HS-5 (cell line): ENCODE data around the gene MT1B.

Source experiments
- DNase-seq: peaks from one replicate; pipeline ENCODE4 v3.0.0-alpha.2; 2012; ENCODE audit warnings: low read depth

Gene MT1B

GRCh38 chr16:56651586-56651985 is at the start of gene MT1B:
Gene MT1B (plus strand): TSS chr16:56651886. CDS start chr16:56651954, 68 bp downstream.
- DNase-seq, result no peak

- DNase-seq, result no peak
These were observed 48.1 kb upstream of the MT1B start for GRCh38 chr16:56603589-56603988.

- DNase-seq, result no peak
These were observed 46.7 kb upstream of the MT1B start for GRCh38 chr16:56604966-56605365.

DNA sequence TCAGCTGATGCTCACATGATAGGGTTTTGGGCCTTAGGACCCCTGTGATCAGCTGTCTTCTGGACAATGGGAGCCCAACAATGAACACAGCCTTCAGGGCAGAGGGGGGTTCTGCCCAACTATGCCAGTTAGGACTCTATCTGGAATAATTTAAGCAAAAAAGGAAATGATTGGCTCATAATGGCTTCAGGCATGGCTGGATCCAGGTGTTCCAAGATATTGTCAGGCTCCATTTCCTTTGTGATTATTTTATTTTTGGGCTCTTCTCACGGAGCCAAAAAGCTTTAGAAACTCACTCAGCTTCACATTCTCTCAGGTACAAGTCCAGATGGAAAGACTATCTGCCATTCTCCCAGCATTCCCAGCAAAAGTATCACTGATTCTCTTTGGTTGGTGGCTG is 46.2 kb upstream of the MT1B start:
- DNase-seq, result no peak

GRCh38 chr16:56606071-56606475 is 45.6 kb upstream of the MT1B start:
- no peak for DNase-seq

DNA sequence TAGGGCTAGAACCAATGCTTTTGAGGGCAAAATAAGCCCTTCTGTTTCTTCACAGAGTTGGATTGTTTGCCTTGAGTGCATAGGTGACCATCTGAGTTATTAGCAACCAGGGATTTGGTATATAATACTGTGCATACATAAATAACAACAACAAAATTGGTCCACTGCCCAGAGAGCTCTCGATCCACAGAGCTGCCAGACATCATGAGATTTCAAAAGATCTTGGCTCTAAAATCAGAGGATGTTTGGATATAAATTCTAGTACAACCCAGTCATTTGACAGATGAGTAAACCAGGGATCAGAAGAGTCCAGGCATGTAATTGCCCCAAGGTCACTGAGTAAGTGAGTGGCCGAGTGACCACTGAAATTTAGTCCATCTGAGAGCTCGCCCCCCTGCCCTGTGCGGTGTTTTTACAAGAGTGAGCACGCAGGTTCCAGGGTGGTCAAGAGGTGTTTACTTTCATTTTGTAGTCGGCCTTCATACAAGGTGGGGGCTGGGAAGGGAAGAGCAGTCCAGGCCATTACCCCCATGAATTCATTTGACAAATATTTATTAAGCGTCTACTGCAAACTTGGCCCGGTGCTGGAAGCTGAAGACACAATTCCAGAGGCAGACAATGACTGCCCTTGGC is 45.1 kb upstream of the MT1B start:
- peak; percentile 92 for DNase-seq

GRCh38 chr16:56607109-56607618 is 44.5 kb upstream of the MT1B start:
- DNase-seq, result peak; percentile 98

DNA sequence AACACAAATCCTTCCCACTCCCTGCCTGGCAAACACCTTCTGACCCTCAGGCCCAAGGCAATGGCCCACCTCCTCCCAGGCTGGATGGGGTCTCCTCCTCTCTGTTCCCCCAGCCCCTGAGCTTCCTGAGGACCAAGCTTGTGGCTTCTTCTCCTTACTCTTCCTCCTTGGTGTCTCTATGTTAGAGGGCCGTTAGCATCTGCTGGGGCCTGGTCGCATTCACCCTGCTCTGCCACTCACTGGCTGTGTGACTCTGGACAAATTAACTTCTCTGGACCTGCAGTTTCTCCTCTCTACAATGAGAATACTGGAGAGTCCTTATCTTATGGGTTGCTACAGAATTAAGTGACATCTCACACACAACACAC is 44.0 kb upstream of the MT1B start:
- no peak for DNase-seq

DNA sequence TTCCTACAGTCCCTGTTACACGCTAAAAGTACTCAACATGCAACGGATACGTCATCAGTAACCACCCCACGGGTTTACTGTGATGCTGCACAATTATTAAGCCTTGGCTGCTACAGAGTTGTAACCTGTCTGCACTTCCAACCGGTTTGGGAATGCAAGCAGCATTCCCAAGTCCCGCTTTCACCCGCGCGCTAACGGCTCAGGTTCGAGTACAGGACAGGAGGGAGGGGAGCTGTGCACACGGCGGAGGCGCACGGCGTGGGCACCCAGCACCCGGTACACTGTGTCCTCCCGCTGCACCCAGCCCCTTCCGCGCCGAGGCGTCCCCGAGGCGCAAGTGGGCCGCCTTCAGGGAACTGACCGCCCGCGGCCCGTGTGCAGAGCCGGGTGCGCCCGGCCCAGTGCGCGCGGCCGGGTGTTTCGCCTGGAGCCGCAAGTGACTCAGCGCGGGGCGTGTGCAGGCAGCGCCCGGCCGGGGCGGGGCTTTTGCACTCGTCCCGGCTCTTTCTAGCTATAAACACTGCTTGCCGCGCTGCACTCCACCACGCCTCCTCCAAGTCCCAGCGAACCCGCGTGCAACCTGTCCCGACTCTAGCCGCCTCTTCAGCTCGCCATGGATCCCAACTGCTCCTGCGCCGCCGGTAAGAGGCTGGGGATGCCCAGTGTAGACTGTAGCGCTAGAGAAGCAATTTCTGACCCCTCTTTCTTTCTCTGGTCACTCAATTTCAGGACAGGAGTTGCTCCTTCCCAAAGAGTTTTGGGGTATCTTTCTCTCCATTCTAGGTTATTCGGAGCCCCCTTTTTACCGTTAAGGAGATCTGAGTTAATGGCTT is 43.4 kb upstream of the MT1B start, which contains the start of gene MT2A:
TSS of gene MT2A (plus strand) at position 542 of the 833 bp plus-strand sequence. CDS start at position 614, 72 bp downstream.
- DNase-seq, result peak; percentile 82

DNA sequence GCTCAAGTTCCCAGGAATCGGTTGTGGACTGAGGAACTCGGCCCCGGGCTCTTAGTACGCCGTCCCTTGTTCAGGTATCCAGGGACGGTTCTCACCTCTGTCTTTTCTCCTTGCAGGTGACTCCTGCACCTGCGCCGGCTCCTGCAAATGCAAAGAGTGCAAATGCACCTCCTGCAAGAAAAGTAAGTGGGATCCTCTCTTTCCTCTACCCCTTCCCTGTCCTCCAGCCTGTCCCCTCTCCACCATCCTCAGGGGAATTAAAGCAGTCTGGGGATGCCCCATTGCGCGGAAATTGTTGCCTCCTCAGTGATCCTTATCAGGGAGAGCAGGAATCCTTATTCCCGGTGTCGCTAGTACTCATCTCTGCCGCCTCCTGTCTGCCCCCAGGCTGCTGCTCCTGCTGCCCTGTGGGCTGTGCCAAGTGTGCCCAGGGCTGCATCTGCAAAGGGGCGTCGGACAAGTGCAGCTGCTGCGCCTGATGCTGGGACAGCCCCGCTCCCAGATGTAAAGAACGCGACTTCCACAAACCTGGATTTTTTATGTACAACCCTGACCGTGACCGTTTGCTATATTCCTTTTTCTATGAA is 42.7 kb upstream of the MT1B start:
- DNase-seq, result no peak

GRCh38 chr16:56609463-56609921 is 42.2 kb upstream of the MT1B start:
- DNase-seq, result peak; percentile 83

DNA sequence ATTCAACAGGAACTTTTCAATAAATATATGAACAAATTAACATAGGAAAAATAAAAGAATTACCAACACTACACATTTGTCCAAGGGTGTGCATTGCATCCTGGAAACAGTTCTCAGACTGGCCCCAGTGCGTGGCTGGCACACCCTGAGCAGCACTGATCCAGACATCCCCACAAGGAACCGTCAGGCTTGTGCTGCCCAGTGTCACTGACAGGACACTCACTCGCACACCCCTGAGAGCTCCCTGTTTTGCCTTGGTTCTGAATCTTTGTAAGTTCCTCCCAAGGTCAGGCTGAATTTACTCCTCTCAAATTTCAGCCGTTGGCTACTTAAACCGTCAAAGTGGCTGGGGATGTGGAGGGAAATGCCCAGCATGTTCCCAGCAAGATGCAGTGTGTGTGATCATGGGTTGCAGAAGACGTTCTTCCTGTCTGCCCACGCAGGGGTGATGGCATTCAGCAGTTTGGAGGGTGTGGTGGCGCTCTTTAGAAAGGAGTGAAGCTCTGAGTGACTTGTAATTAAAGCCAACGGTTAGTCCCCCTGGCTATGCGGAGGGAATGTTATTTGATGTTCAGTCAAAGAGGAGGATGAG is 41.6 kb upstream of the MT1B start:
- DNase-seq, result peak; percentile 76

GRCh38 chr16:56610609-56611111 is 41.0 kb upstream of the MT1B start:
- no peak for DNase-seq

GRCh38 chr16:56611281-56611833 is 40.3 kb upstream of the MT1B start:
- no peak for DNase-seq

DNA sequence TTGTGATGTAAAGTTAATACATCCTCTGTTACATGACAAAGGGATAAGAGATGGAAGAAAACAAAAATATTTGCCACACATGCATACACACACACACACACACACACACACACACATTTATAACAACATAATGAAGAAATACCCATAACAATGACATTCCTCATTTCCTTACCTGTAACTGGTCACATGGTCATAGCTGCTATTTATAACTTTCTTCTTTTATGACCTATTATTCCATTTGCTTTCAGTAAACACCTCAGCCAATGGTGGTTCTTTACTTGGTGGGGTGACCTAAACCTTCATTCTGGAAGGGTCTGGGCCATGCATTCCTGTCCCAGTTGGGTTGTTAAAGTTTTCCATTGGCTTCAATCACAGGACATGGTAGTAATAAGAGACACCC is 38.0 kb upstream of the MT1B start:
- DNase-seq, result no peak

- peak; percentile 83 for DNase-seq
These were observed 37.1 kb upstream of the MT1B start for GRCh38 chr16:56614549-56614991.

GRCh38 chr16:56615353-56615752 is 36.3 kb upstream of the MT1B start:
- peak; percentile 74 for DNase-seq

GRCh38 chr16:56616608-56617211 is 35.0 kb upstream of the MT1B start:
- no peak for DNase-seq

- DNase-seq, result no peak
These were observed 34.2 kb upstream of the MT1B start for GRCh38 chr16:56617212-56618085.

DNA sequence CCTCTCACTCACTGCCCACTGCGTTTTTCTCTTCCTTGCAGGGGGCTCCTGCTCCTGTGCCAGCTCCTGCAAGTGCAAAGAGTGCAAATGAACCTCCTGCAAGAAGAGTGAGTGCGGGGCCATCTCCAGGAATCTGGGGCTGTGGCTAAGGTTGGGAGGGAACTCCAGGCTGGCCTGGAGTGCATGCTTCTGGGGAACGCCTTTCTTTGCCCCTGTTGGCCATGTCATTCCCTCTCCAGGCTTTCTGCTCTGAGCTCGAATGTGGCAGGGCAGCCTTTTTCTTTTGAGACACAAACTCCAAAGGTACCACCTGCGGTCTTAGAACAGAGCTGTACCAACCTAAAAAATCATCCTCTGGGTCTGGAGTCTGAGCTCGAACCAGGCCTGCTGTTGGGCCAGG is 33.5 kb upstream of the MT1B start:
- DNase-seq, result no peak
